ENCODE results near the gene CALML6. TPM values are rescaled to one million over a fixed set of nuclear protein-coding genes. Genes with fewer than 3 reads are reported as not detected.

Gene CALML6
- total and polyA plus RNA-seq, 10 of the 15 experiments (the other 5 are each of a cell fraction or from before 2014, with no cell fraction given), result 0.07 to 1.3 (median 0.21) TPM; not detected in 5

- TF ChIP-seq, protein P1, sequence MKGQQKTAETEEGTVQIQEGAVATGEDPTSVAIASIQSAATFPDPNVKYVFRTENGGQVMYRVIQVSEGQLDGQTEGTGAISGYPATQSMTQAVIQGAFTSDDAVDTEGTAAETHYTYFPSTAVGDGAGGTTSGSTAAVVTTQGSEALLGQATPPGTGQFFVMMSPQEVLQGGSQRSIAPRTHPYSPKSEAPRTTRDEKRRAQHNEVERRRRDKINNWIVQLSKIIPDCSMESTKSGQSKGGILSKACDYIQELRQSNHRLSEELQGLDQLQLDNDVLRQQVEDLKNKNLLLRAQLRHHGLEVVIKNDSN (IDR thresholded peaks at IDR 0.05; ENCODE audit: borderline replicate concordance, extremely low read length, insufficient read depth, low read depth, low read length), result no peak
- TF ChIP-seq MTA2 (IDR thresholded peaks at IDR 0.05; ENCODE audit: low read depth) (no peak), CBX3 (IDR thresholded peaks at IDR 0.05; ENCODE audit: borderline replicate concordance, low read depth) (no peak), CREB1 (IDR thresholded peaks at IDR 0.05; ENCODE audit: low read depth) (no peak), E2F8 (IDR thresholded peaks at IDR 0.05; ENCODE audit: low read depth, partially characterized antibody) (no peak)
Observed at GRCh38 chr1:1924849-1925248, 9.8 kb downstream of the CALML6 start (continued).

- H3K4me3 ChIP-seq, result no peak overlapping the region
- CTCF ChIA-PET, result no interaction called here
- no peaks in the 10 kb centered on the region for H4K20me1 ChIP-seq (ENCODE audit: control insufficient read depth, insufficient read depth)
- no peak overlapping the region for H3K27ac ChIP-seq (ENCODE audit: control insufficient read depth, insufficient read depth)
- WGBS (ENCODE audit: insufficient coverage, insufficient replicate concordance, low lambda C conversion rate, missing lambda C conversion rate), result 51% methylated on average over 27 of the region's 27 CpGs
- no peaks in the 10 kb centered on the region for H3K36me3 ChIP-seq (ENCODE audit: control insufficient read depth in 2 of 2, insufficient read depth in 2 of 2, low read length in 1 of 2)
- FAIRE-seq (no peak), DNase-seq (ENCODE audit: low read depth, low spot score) (no peak), ATAC-seq (no peak)
- no peak overlapping the region for H3K4me2 ChIP-seq (ENCODE audit: control insufficient read depth, insufficient read depth)
- in situ Hi-C loops (cut with MboI) (no loop called here), intact Hi-C loops (cut with micrococcal nuclease; ENCODE audit: unreplicated experiment) (no loop called here)
- no peaks in the 10 kb centered on the region for H3K27me3 ChIP-seq (replicated peaks in 1 of 2; ENCODE audit: control insufficient read depth in 2 of 2, insufficient read depth in 2 of 2, low read length in 1 of 2)
- no peak overlapping the region for H3K9ac ChIP-seq (ENCODE audit: control insufficient read depth, insufficient read depth, low read length)
- H3K9me3 ChIP-seq (replicated peaks; ENCODE audit: control insufficient read depth, insufficient read depth, low read length), result no peaks in the 10 kb centered on the region; the same call in 2 of the 3 replicates
- RAD21 ChIA-PET (ENCODE audit: unreplicated experiment), result no interaction called here
- H3K4me1 ChIP-seq (ENCODE audit: control insufficient read depth, insufficient read depth, low read length), result no peaks in the 10 kb centered on the region
- POLR2A ChIA-PET, result no interaction called here
- SMC1A ChIA-PET (ENCODE audit: uncharacterized antibody, unreplicated experiment), result no interaction called here
- no peak overlapping the region for H2AFZ ChIP-seq (ENCODE audit: control insufficient read depth, low read depth, low read length)
- H3K79me2 ChIP-seq (ENCODE audit: control insufficient read depth, insufficient read depth, low read length), result no peaks in the 10 kb centered on the region
- BruUV-seq (replicated peaks), result no TSS peak
- TF ChIP-seq RELA (IDR thresholded peaks at IDR 0.05; ENCODE audit: borderline replicate concordance, partially characterized antibody), result no peak
- no peak for TF ChIP-seq MYC (IDR thresholded peaks at IDR 0.05; ENCODE audit: insufficient read depth, insufficient read length, insufficient replicate concordance, low read length, severe bottlenecking)
- TF ChIP-seq, protein P2, sequence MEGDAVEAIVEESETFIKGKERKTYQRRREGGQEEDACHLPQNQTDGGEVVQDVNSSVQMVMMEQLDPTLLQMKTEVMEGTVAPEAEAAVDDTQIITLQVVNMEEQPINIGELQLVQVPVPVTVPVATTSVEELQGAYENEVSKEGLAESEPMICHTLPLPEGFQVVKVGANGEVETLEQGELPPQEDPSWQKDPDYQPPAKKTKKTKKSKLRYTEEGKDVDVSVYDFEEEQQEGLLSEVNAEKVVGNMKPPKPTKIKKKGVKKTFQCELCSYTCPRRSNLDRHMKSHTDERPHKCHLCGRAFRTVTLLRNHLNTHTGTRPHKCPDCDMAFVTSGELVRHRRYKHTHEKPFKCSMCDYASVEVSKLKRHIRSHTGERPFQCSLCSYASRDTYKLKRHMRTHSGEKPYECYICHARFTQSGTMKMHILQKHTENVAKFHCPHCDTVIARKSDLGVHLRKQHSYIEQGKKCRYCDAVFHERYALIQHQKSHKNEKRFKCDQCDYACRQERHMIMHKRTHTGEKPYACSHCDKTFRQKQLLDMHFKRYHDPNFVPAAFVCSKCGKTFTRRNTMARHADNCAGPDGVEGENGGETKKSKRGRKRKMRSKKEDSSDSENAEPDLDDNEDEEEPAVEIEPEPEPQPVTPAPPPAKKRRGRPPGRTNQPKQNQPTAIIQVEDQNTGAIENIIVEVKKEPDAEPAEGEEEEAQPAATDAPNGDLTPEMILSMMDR (IDR thresholded peaks at IDR 0.05 in 2 of 3, conservative IDR thresholded peaks at IDR 0.05 in 1 of 3; ENCODE audit: control insufficient read depth in 2 of 3, extremely low read depth in 1 of 3, insufficient read depth in 1 of 3, low read depth in 3 of 3, low read length in 3 of 3), result no peak
- TF ChIP-seq, protein P3, sequence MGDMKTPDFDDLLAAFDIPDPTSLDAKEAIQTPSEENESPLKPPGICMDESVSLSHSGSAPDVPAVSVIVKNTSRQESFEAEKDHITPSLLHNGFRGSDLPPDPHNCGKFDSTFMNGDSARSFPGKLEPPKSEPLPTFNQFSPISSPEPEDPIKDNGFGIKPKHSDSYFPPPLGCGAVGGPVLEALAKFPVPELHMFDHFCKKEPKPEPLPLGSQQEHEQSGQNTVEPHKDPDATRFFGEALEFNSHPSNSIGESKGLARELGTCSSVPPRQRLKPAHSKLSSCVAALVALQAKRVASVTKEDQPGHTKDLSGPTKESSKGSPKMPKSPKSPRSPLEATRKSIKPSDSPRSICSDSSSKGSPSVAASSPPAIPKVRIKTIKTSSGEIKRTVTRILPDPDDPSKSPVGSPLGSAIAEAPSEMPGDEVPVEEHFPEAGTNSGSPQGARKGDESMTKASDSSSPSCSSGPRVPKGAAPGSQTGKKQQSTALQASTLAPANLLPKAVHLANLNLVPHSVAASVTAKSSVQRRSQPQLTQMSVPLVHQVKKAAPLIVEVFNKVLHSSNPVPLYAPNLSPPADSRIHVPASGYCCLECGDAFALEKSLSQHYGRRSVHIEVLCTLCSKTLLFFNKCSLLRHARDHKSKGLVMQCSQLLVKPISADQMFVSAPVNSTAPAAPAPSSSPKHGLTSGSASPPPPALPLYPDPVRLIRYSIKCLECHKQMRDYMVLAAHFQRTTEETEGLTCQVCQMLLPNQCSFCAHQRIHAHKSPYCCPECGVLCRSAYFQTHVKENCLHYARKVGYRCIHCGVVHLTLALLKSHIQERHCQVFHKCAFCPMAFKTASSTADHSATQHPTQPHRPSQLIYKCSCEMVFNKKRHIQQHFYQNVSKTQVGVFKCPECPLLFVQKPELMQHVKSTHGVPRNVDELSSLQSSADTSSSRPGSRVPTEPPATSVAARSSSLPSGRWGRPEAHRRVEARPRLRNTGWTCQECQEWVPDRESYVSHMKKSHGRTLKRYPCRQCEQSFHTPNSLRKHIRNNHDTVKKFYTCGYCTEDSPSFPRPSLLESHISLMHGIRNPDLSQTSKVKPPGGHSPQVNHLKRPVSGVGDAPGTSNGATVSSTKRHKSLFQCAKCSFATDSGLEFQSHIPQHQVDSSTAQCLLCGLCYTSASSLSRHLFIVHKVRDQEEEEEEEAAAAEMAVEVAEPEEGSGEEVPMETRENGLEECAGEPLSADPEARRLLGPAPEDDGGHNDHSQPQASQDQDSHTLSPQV (IDR thresholded peaks at IDR 0.05), result no peak
Observed at GRCh38 chr1:1925437-1926345, 10.6 kb downstream of the CALML6 start.

Data from GM12878 (cell line).